K562 (cell line): ENCODE data around the gene HMX2.

Experiments used
- ELK1 ChIP-seq: sonication (generic); formaldehyde crosslinking; IDR thresholded peaks from 2 replicates; pipeline ENCODE4 v1.8.1; 2022; ENCODE audit warnings: missing genetic modification reagents
- EZH2 ChIP-seq: IDR thresholded peaks from 2 replicates; pipeline ENCODE4 v1.6.1; 2012; ENCODE audit warnings: low read depth, mild to moderate bottlenecking, inconsistent platforms, low read length, borderline replicate concordance
- HNRNPK ChIP-seq: fragments of 200-400 bp; formaldehyde crosslinking; IDR thresholded peaks from one replicate; pipeline ENCODE4 v1.6.1; 2018; ENCODE audit warnings: mild to moderate bottlenecking, low read depth, low read length; ENCODE audit not compliant: poor library complexity, severe bottlenecking
- JUN ChIP-seq, 2 experiments: sonication (generic) in 1 of 2; formaldehyde crosslinking in 1 of 2; IDR thresholded peaks; 2 replicates each; pipeline versions ENCODE4 v1.6.1 to v1.8.0; 2012 to 2022; ENCODE audit warnings: borderline replicate concordance in 2 of 2, mild to moderate bottlenecking in 2 of 2, improper control_type of control experiment in 1 of 2, low read depth in 1 of 2, low read length in 1 of 2, missing genetic modification reagents in 1 of 2
- POLR2A ChIP-seq: fragments of 450-650 bp; conservative IDR thresholded peaks from 2 replicates; pipeline ENCODE4 v1.6.1; 2016
- REST ChIP-seq, 2 experiments: fragments of 450-650 bp; formaldehyde crosslinking in 1 of 2; IDR thresholded peaks; 2 replicates each; pipeline versions ENCODE4 v1.4.0 to v1.6.1; 2014 to 2020; ENCODE audit warnings: mild to moderate bottlenecking in 2 of 2, borderline replicate concordance in 1 of 2, low read depth in 1 of 2
- TARDBP ChIP-seq: fragments of 450-650 bp; IDR thresholded peaks from 2 replicates; pipeline ENCODE4 v1.6.1; 2016
- TF ChIP-seq, protein P1 (sequence below), 3 experiments: IDR thresholded peaks in 2 of 3; conservative IDR thresholded peaks in 1 of 3; 2 replicates each; pipeline ENCODE4 v1.5.1; 2011 to 2012; ENCODE audit warnings: low read length in 3 of 3, mild to moderate bottlenecking in 3 of 3, control low read depth in 2 of 3, improper control_type of control experiment in 1 of 3, inconsistent platforms in 1 of 3, low read depth in 1 of 3, mixed read lengths in 1 of 3, moderate library complexity in 1 of 3; ENCODE audit not compliant: insufficient read depth in 2 of 3

GRCh38 chr10:123109466-123109865 is 38.5 kb upstream of the HMX2 start:
- TF ChIP-seq HNRNPK = no peak
- TF ChIP-seq TARDBP = no peak
- no peak for TF ChIP-seq EZH2
- no peak for TF ChIP-seq REST (IDR thresholded peaks at IDR 0.05; ENCODE audit: borderline replicate concordance)
- TF ChIP-seq REST (CRISPR knock-in tag; IDR thresholded peaks at IDR 0.05; ENCODE audit: low read depth) = no peak
- no peak for TF ChIP-seq POLR2A
- no peak for TF ChIP-seq ELK1 (CRISPR knock-in tag)
- TF ChIP-seq, protein P1, sequence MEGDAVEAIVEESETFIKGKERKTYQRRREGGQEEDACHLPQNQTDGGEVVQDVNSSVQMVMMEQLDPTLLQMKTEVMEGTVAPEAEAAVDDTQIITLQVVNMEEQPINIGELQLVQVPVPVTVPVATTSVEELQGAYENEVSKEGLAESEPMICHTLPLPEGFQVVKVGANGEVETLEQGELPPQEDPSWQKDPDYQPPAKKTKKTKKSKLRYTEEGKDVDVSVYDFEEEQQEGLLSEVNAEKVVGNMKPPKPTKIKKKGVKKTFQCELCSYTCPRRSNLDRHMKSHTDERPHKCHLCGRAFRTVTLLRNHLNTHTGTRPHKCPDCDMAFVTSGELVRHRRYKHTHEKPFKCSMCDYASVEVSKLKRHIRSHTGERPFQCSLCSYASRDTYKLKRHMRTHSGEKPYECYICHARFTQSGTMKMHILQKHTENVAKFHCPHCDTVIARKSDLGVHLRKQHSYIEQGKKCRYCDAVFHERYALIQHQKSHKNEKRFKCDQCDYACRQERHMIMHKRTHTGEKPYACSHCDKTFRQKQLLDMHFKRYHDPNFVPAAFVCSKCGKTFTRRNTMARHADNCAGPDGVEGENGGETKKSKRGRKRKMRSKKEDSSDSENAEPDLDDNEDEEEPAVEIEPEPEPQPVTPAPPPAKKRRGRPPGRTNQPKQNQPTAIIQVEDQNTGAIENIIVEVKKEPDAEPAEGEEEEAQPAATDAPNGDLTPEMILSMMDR (IDR thresholded peaks at IDR 0.05 in 2 of 3, conservative IDR thresholded peaks at IDR 0.05 in 1 of 3; ENCODE audit: insufficient read depth in 2 of 3, low read depth in 1 of 3, low read length in 3 of 3) = no peak
- no peak for TF ChIP-seq JUN (IDR thresholded peaks at IDR 0.05; ENCODE audit: borderline replicate concordance, low read depth, low read length)
- TF ChIP-seq JUN (CRISPR knock-in tag; IDR thresholded peaks at IDR 0.05; ENCODE audit: borderline replicate concordance) = no peak
